ENCODE data around the gene OXSM. TPM values are rescaled to one million over a fixed set of nuclear protein-coding genes. Genes with fewer than 3 reads are reported as not detected.
A peak's percentile ranks its signal among the peaks of the same experiment; 100 is the strongest.

The OXSM gene
- total RNA-seq, 6 experiments from 2014 or later = 12.5 to 16.8 (median 15.6) TPM

DNA sequence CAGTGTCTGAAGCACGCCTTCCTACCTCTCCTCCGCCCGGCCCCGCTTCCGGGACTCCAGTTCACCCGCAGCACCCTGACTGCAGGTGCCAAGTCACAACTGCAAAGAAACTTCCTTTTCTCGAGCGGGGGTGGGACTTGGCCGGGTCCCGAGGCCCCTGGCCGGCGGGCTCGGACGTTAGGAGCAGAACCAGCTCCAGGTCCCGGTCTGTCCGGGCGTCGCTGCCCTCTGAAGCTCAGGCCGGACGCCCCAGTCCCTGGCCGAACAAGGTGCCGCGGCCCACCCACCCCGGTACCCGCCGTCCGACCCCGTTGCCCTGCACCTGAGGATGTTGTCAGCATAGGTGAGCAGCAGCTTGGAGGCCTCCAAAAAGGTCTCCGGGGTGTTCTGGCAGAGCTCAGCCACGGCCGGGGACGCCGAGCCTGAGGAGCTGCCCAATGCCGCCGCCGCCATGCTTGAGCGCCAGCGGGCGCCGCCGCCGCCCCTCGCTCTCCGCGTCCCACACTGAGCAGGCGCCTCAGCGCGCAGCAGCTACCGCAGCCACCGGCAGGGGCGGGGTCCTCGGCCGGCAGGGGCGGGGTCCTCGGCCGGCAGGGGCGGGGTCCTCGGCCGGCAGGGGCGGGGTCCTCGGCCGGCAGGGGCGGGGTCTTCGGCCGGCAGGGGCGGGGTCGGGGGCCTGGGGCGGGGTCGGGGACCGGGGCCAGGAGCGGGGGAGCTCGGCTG lies 6.8 kb upstream of the OXSM start, which contains the start of gene NGLY1:
Gene NGLY1 (minus strand): TSS at position 506 of the 723 bp plus-strand sequence. CDS start 53 bp downstream, at position 453.
- no peaks in the 10 kb centered on the region for H3K9me3 ChIP-seq
- H3K4me3 ChIP-seq = peak within 1 kb of the TSS; percentile 77 to 91 (median 85)
- TF ChIP-seq POLR2A (IDR thresholded peaks at IDR 0.05) = peak; percentile 96
- TF ChIP-seq, protein P1, sequence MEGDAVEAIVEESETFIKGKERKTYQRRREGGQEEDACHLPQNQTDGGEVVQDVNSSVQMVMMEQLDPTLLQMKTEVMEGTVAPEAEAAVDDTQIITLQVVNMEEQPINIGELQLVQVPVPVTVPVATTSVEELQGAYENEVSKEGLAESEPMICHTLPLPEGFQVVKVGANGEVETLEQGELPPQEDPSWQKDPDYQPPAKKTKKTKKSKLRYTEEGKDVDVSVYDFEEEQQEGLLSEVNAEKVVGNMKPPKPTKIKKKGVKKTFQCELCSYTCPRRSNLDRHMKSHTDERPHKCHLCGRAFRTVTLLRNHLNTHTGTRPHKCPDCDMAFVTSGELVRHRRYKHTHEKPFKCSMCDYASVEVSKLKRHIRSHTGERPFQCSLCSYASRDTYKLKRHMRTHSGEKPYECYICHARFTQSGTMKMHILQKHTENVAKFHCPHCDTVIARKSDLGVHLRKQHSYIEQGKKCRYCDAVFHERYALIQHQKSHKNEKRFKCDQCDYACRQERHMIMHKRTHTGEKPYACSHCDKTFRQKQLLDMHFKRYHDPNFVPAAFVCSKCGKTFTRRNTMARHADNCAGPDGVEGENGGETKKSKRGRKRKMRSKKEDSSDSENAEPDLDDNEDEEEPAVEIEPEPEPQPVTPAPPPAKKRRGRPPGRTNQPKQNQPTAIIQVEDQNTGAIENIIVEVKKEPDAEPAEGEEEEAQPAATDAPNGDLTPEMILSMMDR (IDR thresholded peaks at IDR 0.05) = peak; percentile 12 to 37 (median 24)
- ATAC-seq (peak; percentile 90 to 97 (median 94)), DNase-seq (peak; percentile 91 to 93 (median 92))
- H3K27ac ChIP-seq = peak within 1 kb of the TSS; percentile 82 to 95 (median 90)
- H3K4me1 ChIP-seq = peaks cover 0 to 14% (median 5%) of the 10 kb centered on the region in 4 donors
- intact Hi-C loops (cut with DNase I) = no loop called here
- no peaks in the 10 kb centered on the region for H3K36me3 ChIP-seq
- WGBS (ENCODE audit: insufficient coverage, low coverage, low lambda C conversion rate, missing lambda C conversion rate) = 1% methylated on average over 14 of the region's 72 CpGs
- no peaks in the 10 kb centered on the region for H3K27me3 ChIP-seq

DNA sequence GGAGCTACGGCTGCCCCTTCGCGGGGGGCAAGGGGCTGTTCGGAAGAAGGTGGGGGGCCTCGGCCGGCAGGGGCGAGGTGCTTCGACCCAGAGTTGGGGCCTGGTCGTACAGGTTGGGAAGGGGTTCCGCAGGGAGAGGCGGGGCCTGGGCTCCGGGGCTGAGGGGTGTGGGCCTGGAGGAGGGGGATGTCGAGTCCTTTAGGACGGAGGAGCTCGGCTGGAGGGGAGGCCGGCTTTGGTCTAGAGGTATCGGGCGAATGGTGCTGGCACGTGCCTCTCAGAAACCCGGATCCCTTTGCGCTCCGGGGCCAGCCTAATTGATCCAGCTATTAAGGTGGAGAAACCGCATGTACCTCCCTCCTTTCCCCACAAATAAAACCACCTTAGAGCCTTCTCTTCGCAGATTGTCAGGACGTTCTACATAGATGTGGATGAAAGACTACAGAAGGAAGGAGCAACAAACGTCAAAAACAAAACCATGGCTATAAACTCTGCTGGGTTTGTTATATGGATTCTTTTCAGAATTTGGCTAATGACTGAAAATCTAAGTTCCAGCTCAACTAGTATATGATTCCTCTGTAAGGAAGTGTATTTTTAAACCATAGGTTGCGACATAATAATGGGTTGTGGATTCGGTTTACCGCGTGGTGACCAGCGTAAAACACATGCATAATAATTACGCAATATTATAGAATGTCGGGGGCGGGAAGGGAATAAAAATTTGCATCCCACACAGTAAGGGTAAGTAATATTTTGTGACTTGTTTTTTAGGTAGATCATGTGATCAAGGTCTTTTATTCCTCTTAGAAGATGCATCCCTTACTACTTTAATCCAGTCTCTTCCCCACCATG lies 6.0 kb upstream of the OXSM start:
- ATAC-seq (peak; percentile 58 to 75 (median 66)), DNase-seq (peak in 2 of 3 donors; percentile 76 to 81)
- intact Hi-C loops (cut with DNase I) = no loop called here
- no peaks in the 10 kb centered on the region for H3K9me3 ChIP-seq
- no peak for TF ChIP-seq POLR2A (IDR thresholded peaks at IDR 0.05)
- TF ChIP-seq, protein P1 (IDR thresholded peaks at IDR 0.05) = peak in 1 of 4 donors; percentile 2
- peaks cover 0 to 16% (median 5%) of the 10 kb centered on the region in 4 donors for H3K4me1 ChIP-seq
- no peaks in the 10 kb centered on the region for H3K36me3 ChIP-seq
- WGBS (ENCODE audit: insufficient coverage, low coverage, low lambda C conversion rate, missing lambda C conversion rate) = 12% methylated on average over 19 of the region's 34 CpGs
- no peaks in the 10 kb centered on the region for H3K27me3 ChIP-seq
- peak overlapping the region; percentile 77 to 91 (median 85) for H3K4me3 ChIP-seq
- H3K27ac ChIP-seq = peak overlapping the region; percentile 54 to 82 (median 68)

DNA sequence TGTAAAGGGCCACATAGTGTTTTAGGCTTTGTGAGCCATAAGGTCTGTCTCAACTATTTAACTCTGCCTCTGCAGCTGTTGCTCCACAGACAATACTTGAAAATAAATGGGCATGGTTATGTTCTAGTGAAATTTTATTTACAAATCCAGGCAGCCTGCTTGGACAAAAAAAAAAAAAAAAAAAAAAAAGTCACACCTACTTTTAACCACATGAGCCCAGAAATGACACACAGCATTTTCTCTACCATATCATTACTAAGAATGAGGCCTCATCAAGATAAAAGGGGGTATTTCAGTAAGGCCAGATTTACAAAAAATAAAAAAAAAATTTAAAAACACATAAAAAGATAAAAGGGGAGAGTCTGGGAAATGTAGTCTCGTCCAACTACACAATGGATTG lies 4.9 kb upstream of the OXSM start:
- TF ChIP-seq, protein P1 (IDR thresholded peaks at IDR 0.05) = no peak
- TF ChIP-seq POLR2A (IDR thresholded peaks at IDR 0.05) = no peak
- ATAC-seq = no peak
- Histone ChIP-seq H3K4me3 (no peak overlapping the region), H3K9me3 (no peaks in the 10 kb centered on the region), H3K27me3 (no peaks in the 10 kb centered on the region), H3K4me1 (peaks cover 0 to 18% (median 5%) of the 10 kb centered on the region in 4 donors), H3K36me3 (no peaks in the 10 kb centered on the region), H3K27ac (no peak overlapping the region)
- no peak for DNase-seq
- intact Hi-C loops (cut with DNase I) = no loop called here
- 92% methylated on average over 1 of the region's 1 CpG for WGBS (ENCODE audit: insufficient coverage, low coverage, low lambda C conversion rate, missing lambda C conversion rate)

DNA sequence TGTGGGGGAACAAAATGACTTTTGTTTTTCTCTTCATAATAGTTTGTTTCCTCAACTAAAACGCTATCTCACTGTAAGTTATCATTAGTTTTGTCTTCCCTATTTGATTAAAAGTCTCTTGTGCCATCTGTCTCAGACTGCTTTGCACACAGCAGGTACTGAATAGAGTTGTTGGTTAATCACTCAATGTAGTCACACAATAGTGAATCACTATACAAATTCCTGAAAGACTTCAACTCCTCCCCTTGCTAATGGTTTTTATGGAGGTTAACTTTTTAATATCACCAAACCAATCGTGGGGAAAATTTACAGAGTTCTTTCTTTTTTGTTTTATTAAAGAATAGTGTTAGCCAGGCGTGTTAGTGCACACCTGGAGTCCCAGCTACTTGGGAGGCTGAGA lies 4.1 kb upstream of the OXSM start:
- no peaks in the 10 kb centered on the region for H3K27me3 ChIP-seq
- intact Hi-C loops (cut with DNase I) = no loop called here
- no peak overlapping the region for H3K4me3 ChIP-seq
- TF ChIP-seq POLR2A (IDR thresholded peaks at IDR 0.05) = no peak
- TF ChIP-seq, protein P1 (IDR thresholded peaks at IDR 0.05) = no peak
- DNase-seq (no peak), ATAC-seq (no peak)
- WGBS (ENCODE audit: insufficient coverage, low coverage, low lambda C conversion rate, missing lambda C conversion rate) = 83% methylated on average over 3 of the region's 3 CpGs
- no peak overlapping the region for H3K27ac ChIP-seq
- no peaks in the 10 kb centered on the region for H3K9me3 ChIP-seq
- no peaks in the 10 kb centered on the region for H3K36me3 ChIP-seq
- H3K4me1 ChIP-seq = peaks cover 0 to 23% (median 8%) of the 10 kb centered on the region in 4 donors

Measured in right lobe of liver (tissue), 6 donors.